HG03066 (cell line): Measurements from ENCODE around the gene BIN2.
"Not testable (repeated sequence)": the region's sequence is repeated elsewhere in the genome, so short reads cannot be mapped to it uniquely, and the experiment has no call there.

Experiments
- ATAC-seq: cut with Tn5 transposase; IDR thresholded peaks from one replicate; pipeline ENCODE4 v1.9.1; 2021; ENCODE audit warnings: low read depth; ENCODE audit not compliant: unreplicated experiment

Gene BIN2

GRCh38 chr12:51346581-51346980 is 22.6 kb upstream of the BIN2 start, which contains the start of gene CELA1:
TSS of gene CELA1 (minus strand) at chr12:51346679. CDS start at chr12:51346638, 41 bp downstream.
- no peak for ATAC-seq

GRCh38 chr12:51345681-51346080 is 21.7 kb upstream of the BIN2 start:
- no peak for ATAC-seq

GRCh38 chr12:51343201-51343600 is 19.2 kb upstream of the BIN2 start:
- no peak for ATAC-seq

GRCh38 chr12:51342416-51342815 is 18.4 kb upstream of the BIN2 start:
- no peak for ATAC-seq

GRCh38 chr12:51341251-51342007 is 17.5 kb upstream of the BIN2 start:
- no peak for ATAC-seq

GRCh38 chr12:51339750-51340149 is 15.8 kb upstream of the BIN2 start:
- no peak for ATAC-seq

GRCh38 chr12:51337336-51337735 is 13.4 kb upstream of the BIN2 start:
- not testable (repeated sequence) for ATAC-seq

- no peak for ATAC-seq
Measured at GRCh38 chr12:51335931-51336330, 12.0 kb upstream of the BIN2 start.

GRCh38 chr12:51334764-51335163 is 10.8 kb upstream of the BIN2 start:
- no peak for ATAC-seq

GRCh38 chr12:51333536-51333935 is 9.6 kb upstream of the BIN2 start:
- ATAC-seq: no peak

- no peak for ATAC-seq
Measured at GRCh38 chr12:51330186-51330585, 6.2 kb upstream of the BIN2 start.

GRCh38 chr12:51329742-51330141 is 5.8 kb upstream of the BIN2 start:
- no peak for ATAC-seq

GRCh38 chr12:51328587-51328986 is 4.6 kb upstream of the BIN2 start:
- no peak for ATAC-seq

- ATAC-seq: peak; percentile 44
Measured at GRCh38 chr12:51326698-51327439, 2.9 kb upstream of the BIN2 start.

- no peak for ATAC-seq
Measured at GRCh38 chr12:51324953-51325352, 979 bp upstream of the BIN2 start.

- ATAC-seq: peak; percentile 7
Measured at GRCh38 chr12:51323317-51323960, 535 bp downstream of the BIN2 start.

- ATAC-seq: no peak
Measured at GRCh38 chr12:51322452-51322851, 1.5 kb downstream of the BIN2 start.

GRCh38 chr12:51321882-51322281 is 2.1 kb downstream of the BIN2 start:
- ATAC-seq: no peak

- no peak for ATAC-seq
Measured at GRCh38 chr12:51320695-51321320, 3.2 kb downstream of the BIN2 start.

- ATAC-seq: no peak
Measured at GRCh38 chr12:51320311-51320694, 3.7 kb downstream of the BIN2 start.
